ENCODE data around the gene LBX2.
"Not testable (repeated sequence)": the region's sequence is repeated elsewhere in the genome, so short reads cannot be mapped to it uniquely, and the experiment has no call there.

The LBX2 gene

GRCh38 chr2:74503506-74504475 lies 4.4 kb upstream of the LBX2 start:
- DNase-seq = no peak

GRCh38 chr2:74502720-74503505 lies 3.5 kb upstream of the LBX2 start:
- DNase-seq = peak; percentile 87

GRCh38 chr2:74502147-74502719 lies 2.8 kb upstream of the LBX2 start:
- no peak for DNase-seq

- DNase-seq = no peak
Observed at GRCh38 chr2:74501335-74502071, 2.1 kb upstream of the LBX2 start.

- no peak for DNase-seq
Observed at GRCh38 chr2:74500578-74500946, 1.2 kb upstream of the LBX2 start.

GRCh38 chr2:74499940-74500577 lies 656 bp upstream of the LBX2 start:
- DNase-seq = no peak

GRCh38 chr2:74498500-74499266 lies 720 bp downstream of the LBX2 start:
- DNase-seq = no peak

GRCh38 chr2:74497777-74498499 lies 1.5 kb downstream of the LBX2 start:
- no peak for DNase-seq

GRCh38 chr2:74496997-74497776 lies 2.2 kb downstream of the LBX2 start:
- DNase-seq = no peak

GRCh38 chr2:74495440-74495839 lies 4.0 kb downstream of the LBX2 start:
- no peak for DNase-seq

GRCh38 chr2:74493546-74493945 lies 5.9 kb downstream of the LBX2 start:
- DNase-seq = peak; percentile 41

GRCh38 chr2:74491648-74492544 lies 7.5 kb downstream of the LBX2 start:
- DNase-seq = no peak

- no peak for DNase-seq
Observed at GRCh38 chr2:74489906-74490305, 9.5 kb downstream of the LBX2 start.

GRCh38 chr2:74488643-74489481 lies 10.5 kb downstream of the LBX2 start:
- DNase-seq = no peak

GRCh38 chr2:74486141-74486540 lies 13.3 kb downstream of the LBX2 start:
- DNase-seq = no peak

GRCh38 chr2:74483675-74484164 lies 15.7 kb downstream of the LBX2 start:
- DNase-seq = not testable (repeated sequence)

- DNase-seq = peak; percentile 91
Observed at GRCh38 chr2:74482801-74483674, 16.4 kb downstream of the LBX2 start, which contains the start of the genes CCDC142 and TTC31. CCDC142 (minus strand) TSS chr2:74482998; CDS start chr2:74482837, 161 bp downstream. TTC31 (plus strand) TSS chr2:74483081; CDS start chr2:74483096, 15 bp downstream.
